Measurements from ENCODE around the gene YEATS4.

The YEATS4 gene

DNA sequence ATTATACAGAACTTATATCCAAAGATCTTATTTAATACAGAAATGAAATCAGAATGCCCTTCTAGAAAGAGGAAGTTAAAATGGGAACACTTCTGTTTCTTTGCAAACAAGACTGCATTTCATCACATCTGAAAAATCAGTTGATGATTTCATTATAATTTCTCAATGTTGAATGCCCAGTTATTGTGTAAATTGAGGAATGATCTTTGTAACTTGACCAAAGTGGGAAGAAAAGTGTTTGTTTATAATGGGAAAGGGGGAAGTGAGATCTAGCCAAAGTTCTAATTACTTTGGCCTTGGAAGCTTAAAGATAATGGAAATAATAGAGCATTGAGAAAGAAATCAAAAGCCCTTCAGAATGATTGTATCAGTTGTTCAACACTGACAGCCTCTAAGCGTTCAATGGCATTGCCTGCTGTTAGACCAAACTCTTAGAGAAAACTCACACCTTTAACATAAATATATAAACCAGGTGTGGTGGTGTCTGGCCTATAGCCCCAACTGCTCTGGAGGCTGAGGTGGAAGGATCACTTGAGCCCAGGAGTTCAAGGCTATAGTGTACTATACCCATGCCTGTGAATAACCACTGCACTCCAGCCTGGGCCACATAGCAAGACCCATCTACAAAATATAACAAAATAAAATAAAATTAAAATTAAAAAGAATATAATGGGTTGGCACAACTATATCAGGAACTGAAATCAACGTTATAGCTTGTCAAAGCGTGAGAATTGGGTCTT, 21.3 kb upstream of the YEATS4 start:
- Histone ChIP-seq H2BK12ac (ENCODE audit: low read length) (no peak overlapping the region), H3K4me2 (ENCODE audit: insufficient read depth, low read length, poor library complexity, severe bottlenecking) (no peak overlapping the region), H3K14ac (ENCODE audit: low read length) (no peak overlapping the region), H2AFZ (ENCODE audit: low read length) (no peak overlapping the region), H3K79me1 (ENCODE audit: low read depth, low read length) (no peaks in the 10 kb centered on the region), H3K4me1 (ENCODE audit: control insufficient read depth in 2 of 2, insufficient read depth in 1 of 2, low read depth in 1 of 2, low read length in 2 of 2) (no peaks in the 10 kb centered on the region), H3K18ac (ENCODE audit: low read length) (no peak overlapping the region), H3K9me3 (replicated peaks in 1 of 2; ENCODE audit: control insufficient read depth in 2 of 2, insufficient read depth in 1 of 2, low read depth in 1 of 2, low read length in 2 of 2) (no peaks in the 10 kb centered on the region), H2BK5ac (ENCODE audit: low read length) (no peak overlapping the region), H4K91ac (ENCODE audit: low read depth, low read length, poor library complexity) (no peak overlapping the region), H3K27me3 (ENCODE audit: control insufficient read depth in 3 of 3, insufficient read depth in 3 of 3, low read depth in 1 of 3, low read length in 3 of 3) (peaks cover 0 to 38% (median 0%) of the 10 kb centered on the region in 3 experiments), H3K4me3 (ENCODE audit: low read length in 2 of 2) (no peak overlapping the region), H3K9ac (ENCODE audit: low read depth, low read length, poor library complexity) (no peak overlapping the region), H3K36me3 (replicated peaks in 1 of 2; ENCODE audit: control insufficient read depth in 2 of 2, insufficient read depth in 2 of 2, low read length in 2 of 2) (no peaks in the 10 kb centered on the region), H2BK120ac (ENCODE audit: low read depth, low read length) (no peak overlapping the region), H4K8ac (ENCODE audit: low read depth, low read length) (no peak overlapping the region), H2AK5ac (ENCODE audit: low read depth, low read length) (no peak overlapping the region), H3K23ac (ENCODE audit: low read depth, low read length, poor library complexity) (no peak overlapping the region), H3K4ac (ENCODE audit: low read length) (no peak overlapping the region), H3K27ac (replicated peaks; ENCODE audit: low read length) (no peak overlapping the region), H2BK15ac (ENCODE audit: low read length) (no peak overlapping the region)
- DNase-seq (ENCODE audit: low spot score): no peak
- WGBS, 2 donors (ENCODE audit: extremely low coverage in 2 of 2, insufficient read length in 2 of 2, insufficient replicate concordance in 1 of 2): no CpG with 5 or more reads among the region's 3 CpGs

DNA sequence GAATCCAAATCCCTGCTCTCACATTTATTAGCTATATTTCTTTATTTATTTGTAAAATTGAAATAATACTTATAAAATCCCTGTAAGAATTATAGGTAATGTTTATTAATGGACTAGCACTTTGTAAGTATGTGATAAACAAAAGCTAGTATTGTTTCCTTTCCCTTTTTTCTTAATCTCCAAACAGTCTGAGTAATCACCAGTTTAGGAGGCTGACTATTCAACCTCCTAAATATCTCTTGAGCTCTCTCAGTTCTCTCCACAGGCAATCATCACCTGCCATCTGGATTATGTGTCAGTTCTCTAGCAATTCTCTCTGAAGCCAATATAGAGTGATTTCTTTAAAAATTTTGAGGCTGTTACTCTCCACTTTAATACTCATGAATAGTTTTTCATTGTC, 20.6 kb upstream of the YEATS4 start:
- no peak overlapping the region for H3K18ac ChIP-seq (ENCODE audit: low read length)
- H3K14ac ChIP-seq (ENCODE audit: low read length): no peak overlapping the region
- H3K27ac ChIP-seq (replicated peaks; ENCODE audit: low read length): no peak overlapping the region
- no peak overlapping the region for H4K91ac ChIP-seq (ENCODE audit: low read depth, low read length, poor library complexity)
- no peak overlapping the region for H3K4me3 ChIP-seq (ENCODE audit: low read length in 2 of 2)
- H2BK120ac ChIP-seq (ENCODE audit: low read depth, low read length): no peak overlapping the region
- H3K23ac ChIP-seq (ENCODE audit: low read depth, low read length, poor library complexity): no peak overlapping the region
- no peak for DNase-seq (ENCODE audit: low spot score)
- H3K9me3 ChIP-seq (replicated peaks in 1 of 2; ENCODE audit: control insufficient read depth in 2 of 2, insufficient read depth in 1 of 2, low read depth in 1 of 2, low read length in 2 of 2): no peaks in the 10 kb centered on the region
- no peaks in the 10 kb centered on the region for H3K36me3 ChIP-seq (replicated peaks in 1 of 2; ENCODE audit: control insufficient read depth in 2 of 2, insufficient read depth in 2 of 2, low read length in 2 of 2)
- H3K27me3 ChIP-seq (ENCODE audit: control insufficient read depth in 3 of 3, insufficient read depth in 3 of 3, low read depth in 1 of 3, low read length in 3 of 3): peaks cover 0 to 44% (median 0%) of the 10 kb centered on the region in 3 experiments
- no peak overlapping the region for H2BK5ac ChIP-seq (ENCODE audit: low read length)
- H3K4ac ChIP-seq (ENCODE audit: low read length): no peak overlapping the region
- no peak overlapping the region for H2AK5ac ChIP-seq (ENCODE audit: low read depth, low read length)
- no peak overlapping the region for H2BK12ac ChIP-seq (ENCODE audit: low read length)
- no peak overlapping the region for H3K4me2 ChIP-seq (ENCODE audit: insufficient read depth, low read length, poor library complexity, severe bottlenecking)
- no peak overlapping the region for H3K9ac ChIP-seq (ENCODE audit: low read depth, low read length, poor library complexity)
- H3K4me1 ChIP-seq (ENCODE audit: control insufficient read depth in 2 of 2, insufficient read depth in 1 of 2, low read depth in 1 of 2, low read length in 2 of 2): no peaks in the 10 kb centered on the region
- no peaks in the 10 kb centered on the region for H3K79me1 ChIP-seq (ENCODE audit: low read depth, low read length)
- no peak overlapping the region for H2BK15ac ChIP-seq (ENCODE audit: low read length)
- H2AFZ ChIP-seq (ENCODE audit: low read length): no peak overlapping the region
- no peak overlapping the region for H4K8ac ChIP-seq (ENCODE audit: low read depth, low read length)

DNA sequence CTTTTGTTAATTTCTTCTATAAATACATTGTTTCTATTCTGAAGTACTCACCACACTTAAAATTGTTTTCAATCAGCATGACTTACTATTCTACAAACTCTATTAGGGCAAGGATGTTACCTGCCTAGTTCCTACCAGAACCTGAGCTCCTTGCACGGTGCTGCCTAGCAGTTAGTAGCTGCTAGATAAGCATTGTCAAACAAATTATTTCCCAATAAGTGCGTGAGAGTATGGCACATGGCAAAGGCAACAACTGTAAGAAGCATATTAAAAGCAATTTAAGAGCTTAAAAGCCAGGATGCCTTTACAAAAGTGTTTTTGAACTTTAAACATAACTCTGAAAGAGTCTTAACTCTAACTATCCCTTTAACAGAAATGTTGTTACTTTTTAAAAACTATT, 19.5 kb upstream of the YEATS4 start:
- no peaks in the 10 kb centered on the region for H3K9me3 ChIP-seq (replicated peaks in 1 of 2; ENCODE audit: control insufficient read depth in 2 of 2, insufficient read depth in 1 of 2, low read depth in 1 of 2, low read length in 2 of 2)
- no peaks in the 10 kb centered on the region for H3K4me1 ChIP-seq (ENCODE audit: control insufficient read depth in 2 of 2, insufficient read depth in 1 of 2, low read depth in 1 of 2, low read length in 2 of 2)
- H3K23ac ChIP-seq (ENCODE audit: low read depth, low read length, poor library complexity): no peak overlapping the region
- H2BK15ac ChIP-seq (ENCODE audit: low read length): no peak overlapping the region
- no peaks in the 10 kb centered on the region for H3K79me1 ChIP-seq (ENCODE audit: low read depth, low read length)
- no CpG with 5 or more reads among the region's 2 CpGs for WGBS, 2 donors (ENCODE audit: extremely low coverage in 2 of 2, insufficient read length in 2 of 2, insufficient replicate concordance in 1 of 2)
- no peak overlapping the region for H4K8ac ChIP-seq (ENCODE audit: low read depth, low read length)
- H3K4me2 ChIP-seq (ENCODE audit: insufficient read depth, low read length, poor library complexity, severe bottlenecking): no peak overlapping the region
- no peak overlapping the region for H2BK120ac ChIP-seq (ENCODE audit: low read depth, low read length)
- DNase-seq (ENCODE audit: low spot score): no peak
- no peak overlapping the region for H3K14ac ChIP-seq (ENCODE audit: low read length)
- no peak overlapping the region for H2BK5ac ChIP-seq (ENCODE audit: low read length)
- H3K4me3 ChIP-seq (ENCODE audit: low read length in 2 of 2): no peak overlapping the region
- no peaks in the 10 kb centered on the region for H3K36me3 ChIP-seq (replicated peaks in 1 of 2; ENCODE audit: control insufficient read depth in 2 of 2, insufficient read depth in 2 of 2, low read length in 2 of 2)
- H2AFZ ChIP-seq (ENCODE audit: low read length): no peak overlapping the region
- H4K91ac ChIP-seq (ENCODE audit: low read depth, low read length, poor library complexity): no peak overlapping the region
- no peak overlapping the region for H3K4ac ChIP-seq (ENCODE audit: low read length)
- H3K27ac ChIP-seq (replicated peaks; ENCODE audit: low read length): no peak overlapping the region
- H2BK12ac ChIP-seq (ENCODE audit: low read length): no peak overlapping the region
- no peak overlapping the region for H2AK5ac ChIP-seq (ENCODE audit: low read depth, low read length)
- no peak overlapping the region for H3K18ac ChIP-seq (ENCODE audit: low read length)
- H3K27me3 ChIP-seq (ENCODE audit: control insufficient read depth in 3 of 3, insufficient read depth in 3 of 3, low read depth in 1 of 3, low read length in 3 of 3): peaks cover 0 to 39% (median 0%) of the 10 kb centered on the region in 3 experiments
- no peak overlapping the region for H3K9ac ChIP-seq (ENCODE audit: low read depth, low read length, poor library complexity)

DNA sequence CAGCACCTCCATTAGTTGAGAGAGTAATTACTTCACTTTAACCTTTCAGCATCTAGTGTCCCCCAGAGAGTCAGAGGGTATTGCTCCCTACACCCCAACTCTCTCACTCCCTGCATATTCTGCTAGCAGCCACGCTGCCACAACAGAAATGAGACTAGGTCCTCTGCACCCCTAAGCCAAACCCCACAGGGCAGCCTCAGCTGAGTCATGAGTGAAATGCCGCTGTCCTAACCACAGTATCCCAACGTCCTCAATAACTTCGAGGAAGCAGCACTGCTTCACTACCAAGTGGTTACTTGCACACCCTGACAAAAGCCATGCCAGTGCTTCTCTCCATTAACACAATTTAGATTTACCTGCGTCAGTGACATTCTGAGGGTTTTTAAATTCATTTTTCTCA, 18.2 kb upstream of the YEATS4 start:
- H4K8ac ChIP-seq (ENCODE audit: low read depth, low read length): no peak overlapping the region
- H2AFZ ChIP-seq (ENCODE audit: low read length): no peak overlapping the region
- no peak overlapping the region for H3K9ac ChIP-seq (ENCODE audit: low read depth, low read length, poor library complexity)
- no peaks in the 10 kb centered on the region for H3K9me3 ChIP-seq (replicated peaks in 1 of 2; ENCODE audit: control insufficient read depth in 2 of 2, insufficient read depth in 1 of 2, low read depth in 1 of 2, low read length in 2 of 2)
- H3K14ac ChIP-seq (ENCODE audit: low read length): no peak overlapping the region
- no peak overlapping the region for H3K4ac ChIP-seq (ENCODE audit: low read length)
- H2AK5ac ChIP-seq (ENCODE audit: low read depth, low read length): no peak overlapping the region
- no peaks in the 10 kb centered on the region for H3K4me1 ChIP-seq (ENCODE audit: control insufficient read depth in 2 of 2, insufficient read depth in 1 of 2, low read depth in 1 of 2, low read length in 2 of 2)
- WGBS, 2 donors (ENCODE audit: extremely low coverage in 2 of 2, insufficient read length in 2 of 2, insufficient replicate concordance in 1 of 2): no CpG with 5 or more reads among the region's 5 CpGs
- no peak overlapping the region for H3K4me3 ChIP-seq (ENCODE audit: low read length in 2 of 2)
- no peak overlapping the region for H2BK5ac ChIP-seq (ENCODE audit: low read length)
- no peaks in the 10 kb centered on the region for H3K36me3 ChIP-seq (replicated peaks in 1 of 2; ENCODE audit: control insufficient read depth in 2 of 2, insufficient read depth in 2 of 2, low read length in 2 of 2)
- no peak for DNase-seq (ENCODE audit: low spot score)
- no peak overlapping the region for H3K27ac ChIP-seq (replicated peaks; ENCODE audit: low read length)
- no peak overlapping the region for H3K23ac ChIP-seq (ENCODE audit: low read depth, low read length, poor library complexity)
- H2BK120ac ChIP-seq (ENCODE audit: low read depth, low read length): no peak overlapping the region
- H3K27me3 ChIP-seq (ENCODE audit: control insufficient read depth in 3 of 3, insufficient read depth in 3 of 3, low read depth in 1 of 3, low read length in 3 of 3): peaks cover 0 to 38% (median 0%) of the 10 kb centered on the region in 3 experiments
- no peak overlapping the region for H2BK15ac ChIP-seq (ENCODE audit: low read length)
- no peaks in the 10 kb centered on the region for H3K79me1 ChIP-seq (ENCODE audit: low read depth, low read length)
- H4K91ac ChIP-seq (ENCODE audit: low read depth, low read length, poor library complexity): no peak overlapping the region
- no peak overlapping the region for H3K18ac ChIP-seq (ENCODE audit: low read length)
- no peak overlapping the region for H2BK12ac ChIP-seq (ENCODE audit: low read length)
- H3K4me2 ChIP-seq (ENCODE audit: insufficient read depth, low read length, poor library complexity, severe bottlenecking): no peak overlapping the region

All from neuronal stem cell (in vitro differentiated cells).